ENCODE results near the gene MRPS6.

The MRPS6 gene

GRCh38 chr21:34179204-34179935, 106.0 kb downstream of the MRPS6 start:
- Histone ChIP-seq H3K36me3 (ENCODE audit: control insufficient read depth in 1 of 2, insufficient read depth in 2 of 2, low read depth in 1 of 2, low read length in 2 of 2) (peaks cover 0 to 5% of the 10 kb centered on the region in 2 experiments), H3K79me1 (replicated peaks; ENCODE audit: low read length, poor library complexity, severe bottlenecking) (peaks cover 1% of the 10 kb centered on the region), H3K27me3 (ENCODE audit: control insufficient read depth in 1 of 2, insufficient read depth in 1 of 2, low read length in 2 of 2) (no peaks in the 10 kb centered on the region), H3K23ac (ENCODE audit: low read length in 2 of 2) (no peak overlapping the region), H3K4me1 (ENCODE audit: control insufficient read depth, insufficient read depth, low read depth, low read length) (no peaks in the 10 kb centered on the region), H2BK120ac (ENCODE audit: low read depth, low read length) (no peak overlapping the region), H4K8ac (ENCODE audit: low read length) (no peak overlapping the region), H3K27ac (ENCODE audit: low read length, poor library complexity, severe bottlenecking) (no peak overlapping the region), H2BK5ac (ENCODE audit: low read depth, low read length, poor library complexity, severe bottlenecking) (no peak overlapping the region), H3K4ac (ENCODE audit: low read depth in 1 of 2, low read length in 2 of 2) (no peak overlapping the region), H3K18ac (ENCODE audit: low read depth in 1 of 2, low read length in 2 of 2) (no peak overlapping the region), H3K9ac (ENCODE audit: low read length) (no peak overlapping the region), H2AK5ac (ENCODE audit: low read length, severe bottlenecking) (no peak overlapping the region), H2BK15ac (ENCODE audit: low read depth, poor library complexity, severe bottlenecking) (no peak overlapping the region), H3K14ac (ENCODE audit: low read length in 2 of 2) (no peak overlapping the region), H3K4me2 (ENCODE audit: low read length, poor library complexity, severe bottlenecking) (no peak overlapping the region), H2BK12ac (ENCODE audit: low read length in 2 of 2) (no peak overlapping the region), H2AFZ (ENCODE audit: low read depth, low read length) (no peak overlapping the region), H4K91ac (ENCODE audit: low read length) (no peak overlapping the region), H3K9me3 (ENCODE audit: control insufficient read depth, low read length) (peaks cover 5% of the 10 kb centered on the region), H3K4me3 (ENCODE audit: insufficient read depth in 1 of 2, low read depth in 1 of 2, low read length in 2 of 2) (no peak overlapping the region)
- 66% methylated on average over 8 of the region's 9 CpGs for WGBS
- DNase-seq, result no peak

GRCh38 chr21:34180407-34180806, 107.0 kb downstream of the MRPS6 start:
- 87% methylated on average over 2 of the region's 3 CpGs for WGBS
- DNase-seq, result no peak
- Histone ChIP-seq H3K4me3 (ENCODE audit: insufficient read depth in 1 of 2, low read depth in 1 of 2, low read length in 2 of 2) (peak overlapping the region in 1 of 2 experiments; percentile 21), H3K4me2 (ENCODE audit: low read length, poor library complexity, severe bottlenecking) (no peak overlapping the region), H3K79me1 (replicated peaks; ENCODE audit: low read length, poor library complexity, severe bottlenecking) (peaks cover 1% of the 10 kb centered on the region), H3K36me3 (ENCODE audit: control insufficient read depth in 1 of 2, insufficient read depth in 2 of 2, low read depth in 1 of 2, low read length in 2 of 2) (peaks cover 3 to 5% of the 10 kb centered on the region in 2 experiments), H2AFZ (ENCODE audit: low read depth, low read length) (no peak overlapping the region), H2BK5ac (ENCODE audit: low read depth, low read length, poor library complexity, severe bottlenecking) (no peak overlapping the region), H3K4ac (ENCODE audit: low read depth in 1 of 2, low read length in 2 of 2) (no peak overlapping the region), H3K23ac (ENCODE audit: low read length in 2 of 2) (no peak overlapping the region), H3K14ac (ENCODE audit: low read length in 2 of 2) (no peak overlapping the region), H2BK15ac (ENCODE audit: low read depth, poor library complexity, severe bottlenecking) (no peak overlapping the region), H4K8ac (ENCODE audit: low read length) (no peak overlapping the region), H3K4me1 (ENCODE audit: control insufficient read depth, insufficient read depth, low read depth, low read length) (no peaks in the 10 kb centered on the region), H2AK5ac (ENCODE audit: low read length, severe bottlenecking) (no peak overlapping the region), H4K91ac (ENCODE audit: low read length) (no peak overlapping the region), H3K9ac (ENCODE audit: low read length) (peak overlapping the region; percentile 18), H3K18ac (ENCODE audit: low read depth in 1 of 2, low read length in 2 of 2) (no peak overlapping the region), H2BK12ac (ENCODE audit: low read length in 2 of 2) (no peak overlapping the region), H3K27me3 (ENCODE audit: control insufficient read depth in 1 of 2, insufficient read depth in 1 of 2, low read length in 2 of 2) (no peaks in the 10 kb centered on the region), H3K27ac (ENCODE audit: low read length, poor library complexity, severe bottlenecking) (no peak overlapping the region), H2BK120ac (ENCODE audit: low read depth, low read length) (no peak overlapping the region), H3K9me3 (ENCODE audit: control insufficient read depth, low read length) (no peaks in the 10 kb centered on the region)

DNA sequence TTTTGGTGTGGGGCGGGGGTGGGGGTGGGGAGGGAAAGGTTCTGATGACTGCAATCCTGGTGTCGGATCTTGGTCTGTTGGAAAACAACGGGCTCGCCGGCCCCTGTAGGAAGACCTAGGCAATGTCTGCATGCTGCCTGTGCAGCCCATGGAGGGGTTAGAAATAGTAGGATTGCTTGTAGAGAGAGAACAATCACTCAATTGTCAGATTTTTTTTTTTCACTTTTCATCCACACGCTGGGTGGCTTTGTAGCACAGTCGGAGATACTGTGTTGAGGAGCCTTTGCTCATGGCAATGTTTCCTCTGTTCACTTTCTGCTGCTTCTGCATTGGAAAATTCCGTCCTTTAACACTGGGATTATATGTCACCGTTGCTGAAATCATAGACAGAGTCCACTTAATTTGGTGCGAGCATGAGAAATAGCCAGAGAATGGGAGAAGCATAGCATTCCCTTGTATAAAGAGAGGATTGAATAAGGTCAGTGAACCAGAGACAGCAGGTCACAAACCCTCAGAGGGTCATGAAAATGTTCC, 107.5 kb downstream of the MRPS6 start:
- Histone ChIP-seq H3K27ac (ENCODE audit: low read length, poor library complexity, severe bottlenecking) (no peak overlapping the region), H3K14ac (ENCODE audit: low read length in 2 of 2) (no peak overlapping the region), H3K27me3 (ENCODE audit: control insufficient read depth in 1 of 2, insufficient read depth in 1 of 2, low read length in 2 of 2) (no peaks in the 10 kb centered on the region), H3K18ac (ENCODE audit: low read depth in 1 of 2, low read length in 2 of 2) (no peak overlapping the region), H3K4me1 (ENCODE audit: control insufficient read depth, insufficient read depth, low read depth, low read length) (no peaks in the 10 kb centered on the region), H2BK15ac (ENCODE audit: low read depth, poor library complexity, severe bottlenecking) (no peak overlapping the region), H3K79me1 (replicated peaks; ENCODE audit: low read length, poor library complexity, severe bottlenecking) (peaks cover 1% of the 10 kb centered on the region), H2BK120ac (ENCODE audit: low read depth, low read length) (no peak overlapping the region), H2BK5ac (ENCODE audit: low read depth, low read length, poor library complexity, severe bottlenecking) (no peak overlapping the region), H3K36me3 (ENCODE audit: control insufficient read depth in 1 of 2, insufficient read depth in 2 of 2, low read depth in 1 of 2, low read length in 2 of 2) (peaks cover 3 to 5% of the 10 kb centered on the region in 2 experiments), H3K23ac (ENCODE audit: low read length in 2 of 2) (no peak overlapping the region), H3K4ac (ENCODE audit: low read depth in 1 of 2, low read length in 2 of 2) (no peak overlapping the region), H3K9me3 (ENCODE audit: control insufficient read depth, low read length) (no peaks in the 10 kb centered on the region), H3K4me2 (ENCODE audit: low read length, poor library complexity, severe bottlenecking) (no peak overlapping the region), H2AFZ (ENCODE audit: low read depth, low read length) (no peak overlapping the region), H3K9ac (ENCODE audit: low read length) (no peak overlapping the region), H2AK5ac (ENCODE audit: low read length, severe bottlenecking) (no peak overlapping the region), H4K91ac (ENCODE audit: low read length) (no peak overlapping the region), H4K8ac (ENCODE audit: low read length) (no peak overlapping the region), H3K4me3 (ENCODE audit: insufficient read depth in 1 of 2, low read depth in 1 of 2, low read length in 2 of 2) (no peak overlapping the region), H2BK12ac (ENCODE audit: low read length in 2 of 2) (no peak overlapping the region)
- 71% methylated on average over 9 of the region's 10 CpGs for WGBS
- no peak for DNase-seq

GRCh38 chr21:34181431-34182039, 108.2 kb downstream of the MRPS6 start:
- Histone ChIP-seq H3K9me3 (ENCODE audit: control insufficient read depth, low read length) (no peaks in the 10 kb centered on the region), H3K4me1 (ENCODE audit: control insufficient read depth, insufficient read depth, low read depth, low read length) (no peaks in the 10 kb centered on the region), H2AFZ (ENCODE audit: low read depth, low read length) (no peak overlapping the region), H2BK12ac (ENCODE audit: low read length in 2 of 2) (no peak overlapping the region), H2AK5ac (ENCODE audit: low read length, severe bottlenecking) (no peak overlapping the region), H3K4me2 (ENCODE audit: low read length, poor library complexity, severe bottlenecking) (no peak overlapping the region), H3K9ac (ENCODE audit: low read length) (no peak overlapping the region), H3K4me3 (ENCODE audit: insufficient read depth in 1 of 2, low read depth in 1 of 2, low read length in 2 of 2) (no peak overlapping the region), H4K91ac (ENCODE audit: low read length) (no peak overlapping the region), H3K27me3 (ENCODE audit: control insufficient read depth in 1 of 2, insufficient read depth in 1 of 2, low read length in 2 of 2) (no peaks in the 10 kb centered on the region), H3K27ac (ENCODE audit: low read length, poor library complexity, severe bottlenecking) (no peak overlapping the region), H3K18ac (ENCODE audit: low read depth in 1 of 2, low read length in 2 of 2) (no peak overlapping the region), H3K36me3 (ENCODE audit: control insufficient read depth in 1 of 2, insufficient read depth in 2 of 2, low read depth in 1 of 2, low read length in 2 of 2) (peaks cover 5 to 7% of the 10 kb centered on the region in 2 experiments), H2BK15ac (ENCODE audit: low read depth, poor library complexity, severe bottlenecking) (no peak overlapping the region), H4K8ac (ENCODE audit: low read length) (no peak overlapping the region), H2BK5ac (ENCODE audit: low read depth, low read length, poor library complexity, severe bottlenecking) (no peak overlapping the region), H3K23ac (ENCODE audit: low read length in 2 of 2) (no peak overlapping the region), H3K79me1 (replicated peaks; ENCODE audit: low read length, poor library complexity, severe bottlenecking) (peaks cover 3% of the 10 kb centered on the region), H3K14ac (ENCODE audit: low read length in 2 of 2) (no peak overlapping the region), H2BK120ac (ENCODE audit: low read depth, low read length) (no peak overlapping the region), H3K4ac (ENCODE audit: low read depth in 1 of 2, low read length in 2 of 2) (no peak overlapping the region)
- 90% methylated on average over 6 of the region's 8 CpGs for WGBS
- DNase-seq, result no peak

All from mesenchymal stem cell (in vitro differentiated cells and primary cell).